ENCODE results near the gene GPC1. TPM values are rescaled to one million over a fixed set of nuclear protein-coding genes. Genes with fewer than 3 reads are reported as not detected.
A peak's percentile ranks its signal among the peaks of the same experiment; 100 is the strongest.

GPC1 gene
- total RNA-seq, 1 donor: 54.3 TPM

GRCh38 chr2:240472078-240472790 is 36.8 kb downstream of the GPC1 start:
- TF ChIP-seq CTCF (IDR thresholded peaks at IDR 0.05; ENCODE audit: extremely low read depth, low read depth, low read length): no peak

GRCh38 chr2:240473211-240473610 is 37.7 kb downstream of the GPC1 start:
- TF ChIP-seq CTCF (IDR thresholded peaks at IDR 0.05; ENCODE audit: extremely low read depth, low read depth, low read length): no peak
- H3K4me2 ChIP-seq (ENCODE audit: insufficient read depth, low read length): no peak overlapping the region
- peaks cover 3% of the 10 kb centered on the region for H3K9me3 ChIP-seq (ENCODE audit: low read depth, low read length)

More at GRCh38 chr2:240472078-240472790, 36.8 kb downstream of the GPC1 start:
- no peak overlapping the region for H3K4me3 ChIP-seq (ENCODE audit: insufficient read depth, low read length)
- H3K4me1 ChIP-seq (ENCODE audit: insufficient read depth, low read length): no peaks in the 10 kb centered on the region
- peaks cover 3% of the 10 kb centered on the region for H3K9me3 ChIP-seq (ENCODE audit: low read depth, low read length)
- H3K79me2 ChIP-seq (ENCODE audit: insufficient read depth, low read length): no peaks in the 10 kb centered on the region
- H4K20me1 ChIP-seq (ENCODE audit: insufficient read depth, low read length): no peaks in the 10 kb centered on the region
- H3K27me3 ChIP-seq (ENCODE audit: insufficient read depth, low read length): no peaks in the 10 kb centered on the region
- H3K27ac ChIP-seq (ENCODE audit: low read depth, low read length): no peak overlapping the region
- peak; percentile 82 for DNase-seq (ENCODE audit: insufficient read length, low spot score, missing footprints)
- no peaks in the 10 kb centered on the region for H3K36me3 ChIP-seq (ENCODE audit: insufficient read depth, low read length)
- no peak overlapping the region for H3K4me2 ChIP-seq (ENCODE audit: insufficient read depth, low read length)
- H2AFZ ChIP-seq (ENCODE audit: low read length): no peak overlapping the region

DNA sequence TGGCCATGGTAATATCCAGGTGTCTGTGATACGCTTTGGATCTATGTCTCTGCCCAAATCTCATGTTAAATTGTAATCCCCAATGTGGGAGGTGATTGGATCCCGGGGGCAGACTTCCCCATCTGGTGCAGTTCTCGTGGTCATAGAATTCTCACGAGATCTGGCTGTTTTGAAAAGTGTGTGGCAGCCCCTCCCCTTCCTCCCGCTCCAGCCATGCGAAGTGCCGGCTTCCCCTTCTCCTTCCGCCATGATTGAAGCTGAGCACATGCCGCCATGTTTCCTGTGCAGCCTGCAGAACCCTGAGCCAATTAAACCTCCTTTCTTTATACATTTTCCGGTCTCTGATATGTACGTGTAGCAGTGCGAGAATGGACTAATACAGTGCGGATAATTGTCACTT is 42.5 kb downstream of the GPC1 start:
- Histone ChIP-seq H3K27ac (ENCODE audit: low read depth, low read length) (no peak overlapping the region), H3K4me1 (ENCODE audit: insufficient read depth, low read length) (no peaks in the 10 kb centered on the region), H3K9me3 (ENCODE audit: low read depth, low read length) (no peaks in the 10 kb centered on the region), H3K4me3 (ENCODE audit: insufficient read depth, low read length) (no peak overlapping the region), H3K27me3 (ENCODE audit: insufficient read depth, low read length) (no peaks in the 10 kb centered on the region), H4K20me1 (ENCODE audit: insufficient read depth, low read length) (no peaks in the 10 kb centered on the region), H3K79me2 (ENCODE audit: insufficient read depth, low read length) (no peaks in the 10 kb centered on the region), H3K4me2 (ENCODE audit: insufficient read depth, low read length) (no peak overlapping the region), H3K36me3 (ENCODE audit: insufficient read depth, low read length) (no peaks in the 10 kb centered on the region), H2AFZ (ENCODE audit: low read length) (no peak overlapping the region)
- no peak for DNase-seq (ENCODE audit: insufficient read length, low spot score, missing footprints)
- no peak for TF ChIP-seq CTCF (IDR thresholded peaks at IDR 0.05; ENCODE audit: extremely low read depth, low read depth, low read length)

More at GRCh38 chr2:240473211-240473610, 37.7 kb downstream of the GPC1 start:
- no peak overlapping the region for H2AFZ ChIP-seq (ENCODE audit: low read length)
- H3K27me3 ChIP-seq (ENCODE audit: insufficient read depth, low read length): no peaks in the 10 kb centered on the region
- no peak overlapping the region for H3K4me3 ChIP-seq (ENCODE audit: insufficient read depth, low read length)
- H3K27ac ChIP-seq (ENCODE audit: low read depth, low read length): no peak overlapping the region
- no peaks in the 10 kb centered on the region for H3K36me3 ChIP-seq (ENCODE audit: insufficient read depth, low read length)
- no peaks in the 10 kb centered on the region for H3K79me2 ChIP-seq (ENCODE audit: insufficient read depth, low read length)
- DNase-seq (ENCODE audit: insufficient read length, low spot score, missing footprints): no peak
- no peaks in the 10 kb centered on the region for H3K4me1 ChIP-seq (ENCODE audit: insufficient read depth, low read length)
- H4K20me1 ChIP-seq (ENCODE audit: insufficient read depth, low read length): no peaks in the 10 kb centered on the region

DNA sequence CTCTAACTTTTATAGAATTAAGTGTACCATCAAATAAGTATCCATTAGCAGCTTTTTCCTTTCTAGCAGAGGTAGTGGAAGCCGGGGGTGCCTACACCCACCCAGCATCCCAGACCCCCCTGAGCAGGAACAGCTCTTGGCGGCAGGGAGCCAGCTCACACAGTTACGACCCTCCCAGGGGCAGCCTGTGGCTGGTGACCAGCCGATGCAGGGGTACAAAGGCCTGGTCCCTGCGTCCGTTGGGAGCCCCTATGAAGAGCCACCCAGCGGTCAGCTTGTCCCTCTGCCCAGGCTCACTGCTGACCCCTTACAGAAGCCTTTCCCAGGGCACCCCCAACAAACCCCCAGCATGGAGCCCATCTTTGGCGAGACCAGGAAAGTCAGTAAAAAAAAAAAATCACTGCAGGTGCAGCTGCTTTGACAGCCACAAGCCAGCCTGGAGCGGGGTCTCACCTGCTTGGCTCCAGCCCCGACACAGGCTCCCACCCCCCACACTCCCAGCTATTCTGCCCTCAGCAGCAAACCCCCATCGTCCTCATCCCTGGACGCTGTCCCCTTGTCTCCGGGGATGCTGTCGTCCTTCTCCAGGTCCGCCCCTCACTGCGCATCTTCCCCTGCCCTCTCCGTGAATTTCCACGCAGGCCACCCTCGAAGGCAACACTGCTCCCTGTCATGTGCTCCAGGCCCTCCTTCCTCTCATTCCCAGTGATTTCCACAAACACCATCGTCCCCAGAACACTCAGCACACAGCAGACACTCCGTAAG is 43.1 kb downstream of the GPC1 start:
- Histone ChIP-seq H3K9me3 (ENCODE audit: low read depth, low read length) (no peaks in the 10 kb centered on the region), H4K20me1 (ENCODE audit: insufficient read depth, low read length) (no peaks in the 10 kb centered on the region), H3K79me2 (ENCODE audit: insufficient read depth, low read length) (no peaks in the 10 kb centered on the region), H3K27me3 (ENCODE audit: insufficient read depth, low read length) (no peaks in the 10 kb centered on the region), H3K27ac (ENCODE audit: low read depth, low read length) (no peak overlapping the region), H3K4me3 (ENCODE audit: insufficient read depth, low read length) (no peak overlapping the region), H3K36me3 (ENCODE audit: insufficient read depth, low read length) (no peaks in the 10 kb centered on the region), H3K4me2 (ENCODE audit: insufficient read depth, low read length) (no peak overlapping the region), H3K4me1 (ENCODE audit: insufficient read depth, low read length) (no peaks in the 10 kb centered on the region), H2AFZ (ENCODE audit: low read length) (no peak overlapping the region)
- no peak for TF ChIP-seq CTCF (IDR thresholded peaks at IDR 0.05; ENCODE audit: extremely low read depth, low read depth, low read length)
- peak; percentile 46 for DNase-seq (ENCODE audit: insufficient read length, low spot score, missing footprints)
